Progenitor cell of endocrine pancreas (in vitro differentiated cells): ENCODE results near the gene ZNF598. TPM values are rescaled to one million over a fixed set of nuclear protein-coding genes. Genes with fewer than 3 reads are reported as not detected.

Source experiments
- DNase-seq: peaks from one replicate; pipeline ENCODE4 v3.0.0; 2021; ENCODE audit warnings: low spot score; ENCODE audit not compliant: unreplicated experiment
- H3K27ac Mint-ChIP-seq: 2 replicates; pipeline ENCODE4 v1.8.0; 2021; ENCODE audit warnings: mild to moderate bottlenecking, moderate library complexity, mixed read lengths
- H3K27me3 Mint-ChIP-seq: 2 replicates; pipeline ENCODE4 v1.8.0; 2021; ENCODE audit warnings: mixed read lengths
- H3K36me3 Mint-ChIP-seq: 2 replicates; pipeline ENCODE4 v1.8.0; 2022; ENCODE audit warnings: mixed read lengths; ENCODE audit not compliant: insufficient read depth
- H3K4me1 Mint-ChIP-seq: 2 replicates; pipeline ENCODE4 v1.8.0; 2021; ENCODE audit warnings: low read depth, mixed read lengths
- H3K4me3 Mint-ChIP-seq: 2 replicates; pipeline ENCODE4 v1.8.0; 2021; ENCODE audit warnings: low read depth, mild to moderate bottlenecking, moderate library complexity, mixed read lengths
- H3K9me3 Mint-ChIP-seq: 2 replicates; pipeline ENCODE4 v1.8.0; 2021; ENCODE audit warnings: low read depth, mixed read lengths
- long read RNA-seq: library from polyadenylated mRNA; unstranded; transcript quantifications from one replicate; pipeline ENCODE4 v2.0.0, GENCODE V29; 2020
- total RNA-seq: library from RNA; stranded (reverse); gene quantifications from 2 replicates; pipeline ENCODE4 v1.2.1, GENCODE V29; 2021
- TF ChIP-seq, protein P1 (sequence below): fragments of 200-600 bp; sonication (generic); IDR thresholded peaks from one replicate; pipeline ENCODE4 v1.5.0; 2021; ENCODE audit warnings: antibody characterized with exemption, mild to moderate bottlenecking; ENCODE audit not compliant: unreplicated experiment

Gene ZNF598
- 41.5 and 43.6 TPM in 2 replicates for total RNA-seq
- long read RNA-seq, partial matches to known transcripts: 1 of 1 reads
- long read RNA-seq, other reads (novel, unspliced or antisense): 0 of 1 reads

GRCh38 chr16:2009791-2010510 is at the start of gene ZNF598:
Gene ZNF598 (minus strand): TSS chr16:2009821.
- Mint-ChIP-seq H3K36me3 (peaks cover 2% of the 10 kb centered on the region), H3K27ac (peak within 1 kb of the TSS; percentile 95), H3K4me1 (peaks cover 17% of the 10 kb centered on the region)

GRCh38 chr16:2058872-2059271 is 49.3 kb upstream of the ZNF598 start:
- Mint-ChIP-seq H3K27ac (no peak overlapping the region), H3K4me3 (no peak overlapping the region), H3K9me3 (no peaks in the 10 kb centered on the region), H3K4me1 (no peaks in the 10 kb centered on the region), H3K36me3 (peaks cover 6% of the 10 kb centered on the region), H3K27me3 (no peaks in the 10 kb centered on the region)
- no peak for DNase-seq
- TF ChIP-seq, protein P1, sequence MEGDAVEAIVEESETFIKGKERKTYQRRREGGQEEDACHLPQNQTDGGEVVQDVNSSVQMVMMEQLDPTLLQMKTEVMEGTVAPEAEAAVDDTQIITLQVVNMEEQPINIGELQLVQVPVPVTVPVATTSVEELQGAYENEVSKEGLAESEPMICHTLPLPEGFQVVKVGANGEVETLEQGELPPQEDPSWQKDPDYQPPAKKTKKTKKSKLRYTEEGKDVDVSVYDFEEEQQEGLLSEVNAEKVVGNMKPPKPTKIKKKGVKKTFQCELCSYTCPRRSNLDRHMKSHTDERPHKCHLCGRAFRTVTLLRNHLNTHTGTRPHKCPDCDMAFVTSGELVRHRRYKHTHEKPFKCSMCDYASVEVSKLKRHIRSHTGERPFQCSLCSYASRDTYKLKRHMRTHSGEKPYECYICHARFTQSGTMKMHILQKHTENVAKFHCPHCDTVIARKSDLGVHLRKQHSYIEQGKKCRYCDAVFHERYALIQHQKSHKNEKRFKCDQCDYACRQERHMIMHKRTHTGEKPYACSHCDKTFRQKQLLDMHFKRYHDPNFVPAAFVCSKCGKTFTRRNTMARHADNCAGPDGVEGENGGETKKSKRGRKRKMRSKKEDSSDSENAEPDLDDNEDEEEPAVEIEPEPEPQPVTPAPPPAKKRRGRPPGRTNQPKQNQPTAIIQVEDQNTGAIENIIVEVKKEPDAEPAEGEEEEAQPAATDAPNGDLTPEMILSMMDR: no peak

More at GRCh38 chr16:2009791-2010510, at the start of gene ZNF598:
- peak; percentile 69 for DNase-seq
- peak within 1 kb of the TSS; percentile 87 for H3K4me3 Mint-ChIP-seq
- TF ChIP-seq, protein P1: no peak
- H3K9me3 Mint-ChIP-seq: no peaks in the 10 kb centered on the region
- H3K27me3 Mint-ChIP-seq: no peaks in the 10 kb centered on the region

DNA sequence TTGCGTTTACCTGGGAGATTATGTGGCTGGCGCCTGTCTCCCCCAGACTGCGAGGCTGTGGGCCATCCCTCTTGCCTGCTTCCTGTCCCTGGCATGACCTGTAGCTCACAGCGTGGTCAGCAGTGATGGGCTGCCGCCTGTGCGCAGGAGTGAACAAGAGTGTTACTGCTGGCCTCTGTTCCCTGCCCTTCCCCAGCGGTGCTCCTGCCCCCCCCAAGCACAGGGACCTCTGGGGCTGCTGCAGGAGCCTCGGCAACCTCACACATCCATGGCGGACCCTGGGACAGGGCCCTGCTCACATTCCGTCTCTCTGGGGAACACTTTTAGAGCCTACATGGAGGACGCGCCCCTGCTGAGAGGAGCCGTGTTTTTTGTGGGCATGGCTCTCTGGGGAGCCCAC is 48.8 kb upstream of the ZNF598 start:
- H3K27ac Mint-ChIP-seq: no peak overlapping the region
- TF ChIP-seq, protein P1: no peak
- H3K36me3 Mint-ChIP-seq: peaks cover 6% of the 10 kb centered on the region
- H3K4me3 Mint-ChIP-seq: no peak overlapping the region
- H3K4me1 Mint-ChIP-seq: no peaks in the 10 kb centered on the region
- no peak for DNase-seq
- no peaks in the 10 kb centered on the region for H3K27me3 Mint-ChIP-seq
- H3K9me3 Mint-ChIP-seq: no peaks in the 10 kb centered on the region

- TF ChIP-seq, protein P1: no peak
- Mint-ChIP-seq H3K9me3 (no peaks in the 10 kb centered on the region), H3K27ac (no peak overlapping the region), H3K27me3 (no peaks in the 10 kb centered on the region), H3K4me1 (no peaks in the 10 kb centered on the region), H3K4me3 (no peak overlapping the region), H3K36me3 (peaks cover 6% of the 10 kb centered on the region)
- no peak for DNase-seq
These were observed 47.8 kb upstream of the ZNF598 start for GRCh38 chr16:2057438-2057837.

DNA sequence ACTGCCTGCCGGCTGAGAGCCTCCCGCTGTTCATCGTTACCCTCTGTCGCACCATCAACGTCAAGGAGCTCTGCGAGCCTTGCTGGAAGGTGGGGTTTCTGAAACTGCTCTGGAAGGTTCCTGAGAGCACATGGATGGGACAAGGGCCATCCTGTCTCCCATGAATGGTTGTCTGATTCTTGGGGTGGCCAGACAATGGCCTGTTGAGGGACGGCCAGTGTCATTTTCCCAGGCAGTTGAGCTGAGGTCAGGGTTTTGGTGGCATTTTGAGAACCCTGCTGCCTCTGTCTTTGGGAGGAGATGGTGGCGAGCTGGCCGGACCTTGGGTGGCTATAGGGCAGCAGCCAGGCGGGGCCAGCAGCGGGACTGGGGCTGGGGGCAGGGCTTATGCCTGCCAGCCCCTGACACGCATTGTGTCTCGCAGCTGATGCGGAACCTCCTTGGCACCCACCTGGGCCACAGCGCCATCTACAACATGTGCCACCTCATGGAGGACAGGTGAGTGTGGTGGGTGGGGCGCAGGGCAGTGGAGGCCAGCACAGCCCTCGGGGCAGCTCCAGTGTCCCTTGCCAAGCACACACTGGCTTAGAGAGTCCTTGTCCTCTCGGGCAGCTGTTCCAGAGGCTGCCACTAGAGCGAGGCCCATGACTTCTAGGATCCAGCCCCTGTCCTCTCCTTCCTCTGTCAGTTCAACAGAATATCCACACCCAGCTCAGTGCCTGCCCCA is 47.2 kb upstream of the ZNF598 start:
- H3K36me3 Mint-ChIP-seq: peaks cover 6% of the 10 kb centered on the region
- H3K9me3 Mint-ChIP-seq: no peaks in the 10 kb centered on the region
- H3K27ac Mint-ChIP-seq: no peak overlapping the region
- DNase-seq: no peak
- no peak overlapping the region for H3K4me3 Mint-ChIP-seq
- H3K27me3 Mint-ChIP-seq: no peaks in the 10 kb centered on the region
- TF ChIP-seq, protein P1: peak; percentile 34
- H3K4me1 Mint-ChIP-seq: no peaks in the 10 kb centered on the region
